ENCODE results near the gene GADD45G. TPM values are rescaled to one million over a fixed set of nuclear protein-coding genes. Genes with fewer than 3 reads are reported as not detected.

Gene GADD45G
- total RNA-seq, 2 donors from 2014 or later = 80.0 to 294 TPM

GRCh38 chr9:89603767-89604665, 796 bp upstream of the GADD45G start:
- Histone ChIP-seq H3K9me3 (no peaks in the 10 kb centered on the region), H3K27me3 (no peaks in the 10 kb centered on the region), H3K27ac (peak overlapping the region; percentile 82 to 97), H3K4me3 (peak overlapping the region; percentile 79 to 84), H3K4me1 (peaks cover 0 to 41% of the 10 kb centered on the region in 2 donors), H3K36me3 (peaks cover 20% of the 10 kb centered on the region)
- peak; percentile 75 for DNase-seq (ENCODE audit: low spot score)
- TF ChIP-seq, protein P1, sequence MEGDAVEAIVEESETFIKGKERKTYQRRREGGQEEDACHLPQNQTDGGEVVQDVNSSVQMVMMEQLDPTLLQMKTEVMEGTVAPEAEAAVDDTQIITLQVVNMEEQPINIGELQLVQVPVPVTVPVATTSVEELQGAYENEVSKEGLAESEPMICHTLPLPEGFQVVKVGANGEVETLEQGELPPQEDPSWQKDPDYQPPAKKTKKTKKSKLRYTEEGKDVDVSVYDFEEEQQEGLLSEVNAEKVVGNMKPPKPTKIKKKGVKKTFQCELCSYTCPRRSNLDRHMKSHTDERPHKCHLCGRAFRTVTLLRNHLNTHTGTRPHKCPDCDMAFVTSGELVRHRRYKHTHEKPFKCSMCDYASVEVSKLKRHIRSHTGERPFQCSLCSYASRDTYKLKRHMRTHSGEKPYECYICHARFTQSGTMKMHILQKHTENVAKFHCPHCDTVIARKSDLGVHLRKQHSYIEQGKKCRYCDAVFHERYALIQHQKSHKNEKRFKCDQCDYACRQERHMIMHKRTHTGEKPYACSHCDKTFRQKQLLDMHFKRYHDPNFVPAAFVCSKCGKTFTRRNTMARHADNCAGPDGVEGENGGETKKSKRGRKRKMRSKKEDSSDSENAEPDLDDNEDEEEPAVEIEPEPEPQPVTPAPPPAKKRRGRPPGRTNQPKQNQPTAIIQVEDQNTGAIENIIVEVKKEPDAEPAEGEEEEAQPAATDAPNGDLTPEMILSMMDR (IDR thresholded peaks at IDR 0.05) = peak; percentile 27 to 65

DNA sequence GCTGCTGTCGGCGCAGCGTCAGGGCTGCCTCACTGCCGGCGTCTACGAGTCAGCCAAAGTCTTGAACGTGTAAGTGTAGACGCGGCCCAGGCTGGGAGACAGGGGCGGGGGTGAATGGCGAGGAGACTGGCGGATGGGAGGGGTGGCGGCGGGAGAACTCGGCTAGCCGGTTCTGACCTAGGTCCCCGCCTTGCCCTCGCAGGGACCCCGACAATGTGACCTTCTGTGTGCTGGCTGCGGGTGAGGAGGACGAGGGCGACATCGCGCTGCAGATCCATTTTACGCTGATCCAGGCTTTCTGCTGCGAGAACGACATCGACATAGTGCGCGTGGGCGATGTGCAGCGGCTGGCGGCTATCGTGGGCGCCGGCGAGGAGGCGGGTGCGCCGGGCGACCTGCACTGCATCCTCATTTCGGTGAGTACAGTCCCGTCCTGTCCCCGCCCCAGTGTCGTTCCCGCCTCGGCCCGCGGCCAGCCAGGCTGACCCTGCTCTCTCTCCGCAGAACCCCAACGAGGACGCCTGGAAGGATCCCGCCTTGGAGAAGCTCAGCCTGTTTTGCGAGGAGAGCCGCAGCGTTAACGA, 745 bp downstream of the GADD45G start:
- H3K4me1 ChIP-seq = peaks cover 0 to 41% of the 10 kb centered on the region in 2 donors
- peak; percentile 84 for DNase-seq (ENCODE audit: low spot score)
- H3K27ac ChIP-seq = peak overlapping the region; percentile 95 to 97
- TF ChIP-seq, protein P1 (IDR thresholded peaks at IDR 0.05) = no peak
- peak overlapping the region; percentile 79 to 84 for H3K4me3 ChIP-seq
- no peaks in the 10 kb centered on the region for H3K9me3 ChIP-seq
- no peaks in the 10 kb centered on the region for H3K27me3 ChIP-seq
- H3K36me3 ChIP-seq = peaks cover 20% of the 10 kb centered on the region

DNA sequence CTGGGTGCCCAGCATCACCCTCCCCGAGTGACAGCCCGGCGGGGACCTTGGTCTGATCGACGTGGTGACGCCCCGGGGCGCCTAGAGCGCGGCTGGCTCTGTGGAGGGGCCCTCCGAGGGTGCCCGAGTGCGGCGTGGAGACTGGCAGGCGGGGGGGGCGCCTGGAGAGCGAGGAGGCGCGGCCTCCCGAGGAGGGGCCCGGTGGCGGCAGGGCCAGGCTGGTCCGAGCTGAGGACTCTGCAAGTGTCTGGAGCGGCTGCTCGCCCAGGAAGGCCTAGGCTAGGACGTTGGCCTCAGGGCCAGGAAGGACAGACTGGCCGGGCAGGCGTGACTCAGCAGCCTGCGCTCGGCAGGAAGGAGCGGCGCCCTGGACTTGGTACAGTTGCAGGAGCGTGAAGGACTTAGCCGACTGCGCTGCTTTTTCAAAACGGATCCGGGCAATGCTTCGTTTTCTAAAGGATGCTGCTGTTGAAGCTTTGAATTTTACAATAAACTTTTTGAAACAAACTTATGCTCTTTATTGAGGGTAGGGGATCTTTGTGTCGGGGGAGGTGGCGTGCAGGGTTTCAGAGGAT, 1.3 kb downstream of the GADD45G start:
- peak; percentile 91 for DNase-seq (ENCODE audit: low spot score)
- peaks cover 0 to 41% of the 10 kb centered on the region in 2 donors for H3K4me1 ChIP-seq
- no peaks in the 10 kb centered on the region for H3K9me3 ChIP-seq
- TF ChIP-seq, protein P1 (IDR thresholded peaks at IDR 0.05) = no peak
- H3K4me3 ChIP-seq = peak overlapping the region; percentile 79 to 84
- peak overlapping the region; percentile 95 to 97 for H3K27ac ChIP-seq
- H3K27me3 ChIP-seq = no peaks in the 10 kb centered on the region
- peaks cover 20% of the 10 kb centered on the region for H3K36me3 ChIP-seq

GRCh38 chr9:89606624-89607311, 2.0 kb downstream of the GADD45G start:
- Histone ChIP-seq H3K27me3 (no peaks in the 10 kb centered on the region), H3K9me3 (no peaks in the 10 kb centered on the region), H3K27ac (peak overlapping the region; percentile 95 to 97), H3K4me3 (peak overlapping the region; percentile 79 to 84), H3K36me3 (peaks cover 20% of the 10 kb centered on the region), H3K4me1 (peaks cover 0 to 41% of the 10 kb centered on the region in 2 donors)
- TF ChIP-seq, protein P1 (IDR thresholded peaks at IDR 0.05) = no peak
- DNase-seq (ENCODE audit: low spot score) = no peak

DNA sequence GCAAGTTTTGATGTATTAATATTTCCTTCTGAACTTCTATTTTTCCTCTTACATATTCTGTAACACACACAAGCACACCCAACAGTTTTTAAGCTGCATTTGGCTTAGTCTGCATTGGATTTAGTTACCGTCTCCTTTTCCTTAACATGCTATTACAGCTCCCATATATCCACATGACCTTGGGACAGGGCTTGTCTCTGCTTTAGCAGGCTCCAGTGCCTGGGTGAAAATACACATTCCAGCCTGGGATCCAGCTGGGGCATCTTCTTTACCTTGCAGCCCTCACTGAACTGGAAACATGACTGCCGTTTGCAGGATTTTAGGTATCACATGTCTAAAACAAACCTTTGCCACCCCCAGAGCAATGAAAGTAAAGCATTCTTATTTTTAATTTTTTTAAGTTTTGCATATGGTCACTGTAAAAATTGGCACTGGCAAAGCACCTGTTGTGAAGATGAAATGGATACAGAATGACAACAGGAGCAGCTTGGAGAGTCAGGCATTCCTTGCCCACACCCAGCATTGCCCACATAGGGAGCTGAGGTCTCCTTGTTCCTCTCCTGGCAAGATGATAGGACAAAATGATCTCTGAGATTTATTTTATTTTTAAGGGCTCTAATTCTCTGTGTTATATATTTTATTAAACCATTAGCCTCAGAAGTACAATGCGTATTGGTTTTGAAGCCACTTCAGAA, 4.0 kb downstream of the GADD45G start:
- H3K4me3 ChIP-seq = no peak overlapping the region
- peaks cover 0 to 31% of the 10 kb centered on the region in 2 donors for H3K4me1 ChIP-seq
- TF ChIP-seq, protein P1 (IDR thresholded peaks at IDR 0.05) = no peak
- peaks cover 20% of the 10 kb centered on the region for H3K36me3 ChIP-seq
- no peak for DNase-seq (ENCODE audit: low spot score)
- peak overlapping the region in 1 of 2 donors; percentile 97 for H3K27ac ChIP-seq
- peaks cover 0 to 5% of the 10 kb centered on the region in 2 donors for H3K9me3 ChIP-seq
- no peaks in the 10 kb centered on the region for H3K27me3 ChIP-seq
